Activated T-cell treated with anti-CD3 and anti-CD28 coated beads, Interleukin-2, amount 50 U/mL, for 24 hours (primary cell): Measurements from ENCODE around the gene GBA3.

Experiments
- DNase-seq: peaks from one replicate; pipeline ENCODE4 v3.0.0-alpha.2; 2020
- H3K27ac Mint-ChIP-seq: 2 replicates; pipeline ENCODE4 v1.8.0; 2020; ENCODE audit warnings: mild to moderate bottlenecking, mixed read lengths
- H3K27me3 Mint-ChIP-seq: 2 replicates; pipeline ENCODE4 v1.8.0; 2020; ENCODE audit warnings: mixed read lengths
- H3K36me3 Mint-ChIP-seq: 2 replicates; pipeline ENCODE4 v1.8.0; 2020; ENCODE audit warnings: low read depth, mixed read lengths
- H3K4me1 Mint-ChIP-seq: 2 replicates; pipeline ENCODE4 v1.8.0; 2020; ENCODE audit warnings: low read depth, mixed read lengths
- H3K4me3 Mint-ChIP-seq: 2 replicates; pipeline ENCODE4 v1.8.0; 2020; ENCODE audit warnings: mild to moderate bottlenecking, moderate library complexity, mixed read lengths
- H3K9me3 Mint-ChIP-seq: 2 replicates; pipeline ENCODE4 v1.8.0; 2020; ENCODE audit warnings: mixed read lengths

Gene GBA3

GRCh38 chr4:22719218-22719617 lies 26.5 kb downstream of the GBA3 start:
- Mint-ChIP-seq H3K27me3 (no peaks in the 10 kb centered on the region), H3K4me3 (no peak overlapping the region), H3K4me1 (no peaks in the 10 kb centered on the region), H3K36me3 (no peaks in the 10 kb centered on the region), H3K27ac (no peak overlapping the region), H3K9me3 (peaks cover 7% of the 10 kb centered on the region)
- no peak for DNase-seq

- no peaks in the 10 kb centered on the region for H3K36me3 Mint-ChIP-seq
- no peak for DNase-seq
- no peaks in the 10 kb centered on the region for H3K4me1 Mint-ChIP-seq
- H3K4me3 Mint-ChIP-seq: no peak overlapping the region
- H3K27ac Mint-ChIP-seq: no peak overlapping the region
- H3K27me3 Mint-ChIP-seq: peaks cover 3% of the 10 kb centered on the region
- peaks cover 7% of the 10 kb centered on the region for H3K9me3 Mint-ChIP-seq
Measured at GRCh38 chr4:22720091-22720490, 27.4 kb downstream of the GBA3 start.

- Mint-ChIP-seq H3K4me3 (no peak overlapping the region), H3K27ac (no peak overlapping the region), H3K9me3 (peaks cover 7% of the 10 kb centered on the region), H3K4me1 (no peaks in the 10 kb centered on the region), H3K36me3 (no peaks in the 10 kb centered on the region), H3K27me3 (peaks cover 3% of the 10 kb centered on the region)
- DNase-seq: no peak
Measured at GRCh38 chr4:22721204-22721603, 28.5 kb downstream of the GBA3 start.

- H3K4me3 Mint-ChIP-seq: no peak overlapping the region
- peaks cover 3% of the 10 kb centered on the region for H3K27me3 Mint-ChIP-seq
- no peak for DNase-seq
- H3K4me1 Mint-ChIP-seq: no peaks in the 10 kb centered on the region
- no peaks in the 10 kb centered on the region for H3K9me3 Mint-ChIP-seq
- H3K36me3 Mint-ChIP-seq: no peaks in the 10 kb centered on the region
- H3K27ac Mint-ChIP-seq: no peak overlapping the region
Measured at GRCh38 chr4:22730021-22730420, 37.3 kb downstream of the GBA3 start.

GRCh38 chr4:22733816-22734215 lies 41.1 kb downstream of the GBA3 start:
- Mint-ChIP-seq H3K9me3 (no peaks in the 10 kb centered on the region), H3K27ac (no peak overlapping the region), H3K4me1 (no peaks in the 10 kb centered on the region), H3K36me3 (no peaks in the 10 kb centered on the region), H3K27me3 (peaks cover 2% of the 10 kb centered on the region), H3K4me3 (no peak overlapping the region)
- no peak for DNase-seq

GRCh38 chr4:22736912-22737311 lies 44.2 kb downstream of the GBA3 start:
- Mint-ChIP-seq H3K36me3 (no peaks in the 10 kb centered on the region), H3K27me3 (peaks cover 6% of the 10 kb centered on the region), H3K9me3 (peaks cover 2% of the 10 kb centered on the region), H3K27ac (no peak overlapping the region), H3K4me1 (no peaks in the 10 kb centered on the region), H3K4me3 (no peak overlapping the region)
- no peak for DNase-seq

GRCh38 chr4:22739968-22740367 lies 47.2 kb downstream of the GBA3 start:
- Mint-ChIP-seq H3K36me3 (no peaks in the 10 kb centered on the region), H3K4me1 (no peaks in the 10 kb centered on the region), H3K27me3 (peaks cover 4% of the 10 kb centered on the region), H3K27ac (no peak overlapping the region), H3K9me3 (peaks cover 2% of the 10 kb centered on the region), H3K4me3 (no peak overlapping the region)
- DNase-seq: no peak

GRCh38 chr4:22741744-22742143 lies 49.0 kb downstream of the GBA3 start:
- H3K4me1 Mint-ChIP-seq: no peaks in the 10 kb centered on the region
- H3K36me3 Mint-ChIP-seq: no peaks in the 10 kb centered on the region
- no peak overlapping the region for H3K4me3 Mint-ChIP-seq
- peaks cover 2% of the 10 kb centered on the region for H3K9me3 Mint-ChIP-seq
- no peak for DNase-seq
- H3K27ac Mint-ChIP-seq: no peak overlapping the region
- peaks cover 4% of the 10 kb centered on the region for H3K27me3 Mint-ChIP-seq

- Mint-ChIP-seq H3K9me3 (peaks cover 2% of the 10 kb centered on the region), H3K27ac (no peak overlapping the region), H3K4me3 (no peak overlapping the region), H3K27me3 (peaks cover 4% of the 10 kb centered on the region), H3K36me3 (no peaks in the 10 kb centered on the region), H3K4me1 (no peaks in the 10 kb centered on the region)
- no peak for DNase-seq
Measured at GRCh38 chr4:22743290-22743689, 50.6 kb downstream of the GBA3 start.

- no peak overlapping the region for H3K27ac Mint-ChIP-seq
- no peaks in the 10 kb centered on the region for H3K4me1 Mint-ChIP-seq
- no peak for DNase-seq
- H3K4me3 Mint-ChIP-seq: no peak overlapping the region
- no peaks in the 10 kb centered on the region for H3K36me3 Mint-ChIP-seq
- peaks cover 4% of the 10 kb centered on the region for H3K27me3 Mint-ChIP-seq
- peaks cover 2% of the 10 kb centered on the region for H3K9me3 Mint-ChIP-seq
Measured at GRCh38 chr4:22744478-22745062, 51.8 kb downstream of the GBA3 start.

- no peak overlapping the region for H3K4me3 Mint-ChIP-seq
- peaks cover 2% of the 10 kb centered on the region for H3K9me3 Mint-ChIP-seq
- no peaks in the 10 kb centered on the region for H3K36me3 Mint-ChIP-seq
- H3K27ac Mint-ChIP-seq: no peak overlapping the region
- no peak for DNase-seq
- H3K27me3 Mint-ChIP-seq: peaks cover 4% of the 10 kb centered on the region
- no peaks in the 10 kb centered on the region for H3K4me1 Mint-ChIP-seq
Measured at GRCh38 chr4:22745234-22745633, 52.5 kb downstream of the GBA3 start.

GRCh38 chr4:22754116-22754515 lies 61.4 kb downstream of the GBA3 start:
- no peak for DNase-seq
- H3K4me1 Mint-ChIP-seq: no peaks in the 10 kb centered on the region
- H3K36me3 Mint-ChIP-seq: no peaks in the 10 kb centered on the region
- no peak overlapping the region for H3K4me3 Mint-ChIP-seq
- no peak overlapping the region for H3K27ac Mint-ChIP-seq
- H3K27me3 Mint-ChIP-seq: no peaks in the 10 kb centered on the region
- H3K9me3 Mint-ChIP-seq: peaks cover 3% of the 10 kb centered on the region

GRCh38 chr4:22762548-22762947 lies 69.8 kb downstream of the GBA3 start:
- DNase-seq: no peak
- no peaks in the 10 kb centered on the region for H3K27me3 Mint-ChIP-seq
- H3K9me3 Mint-ChIP-seq: no peaks in the 10 kb centered on the region
- H3K27ac Mint-ChIP-seq: no peak overlapping the region
- H3K4me3 Mint-ChIP-seq: no peak overlapping the region
- H3K36me3 Mint-ChIP-seq: no peaks in the 10 kb centered on the region
- H3K4me1 Mint-ChIP-seq: peaks cover 6% of the 10 kb centered on the region

GRCh38 chr4:22764183-22764582 lies 71.4 kb downstream of the GBA3 start:
- no peak overlapping the region for H3K4me3 Mint-ChIP-seq
- H3K27ac Mint-ChIP-seq: no peak overlapping the region
- peaks cover 6% of the 10 kb centered on the region for H3K4me1 Mint-ChIP-seq
- no peaks in the 10 kb centered on the region for H3K27me3 Mint-ChIP-seq
- no peaks in the 10 kb centered on the region for H3K9me3 Mint-ChIP-seq
- no peak for DNase-seq
- H3K36me3 Mint-ChIP-seq: no peaks in the 10 kb centered on the region

GRCh38 chr4:22766068-22766467 lies 73.3 kb downstream of the GBA3 start:
- no peaks in the 10 kb centered on the region for H3K36me3 Mint-ChIP-seq
- H3K4me1 Mint-ChIP-seq: peaks cover 6% of the 10 kb centered on the region
- H3K27ac Mint-ChIP-seq: no peak overlapping the region
- no peak overlapping the region for H3K4me3 Mint-ChIP-seq
- no peaks in the 10 kb centered on the region for H3K27me3 Mint-ChIP-seq
- peaks cover 2% of the 10 kb centered on the region for H3K9me3 Mint-ChIP-seq
- no peak for DNase-seq

GRCh38 chr4:22778547-22779163 lies 85.9 kb downstream of the GBA3 start:
- Mint-ChIP-seq H3K27me3 (no peaks in the 10 kb centered on the region), H3K9me3 (peaks cover 15% of the 10 kb centered on the region), H3K36me3 (no peaks in the 10 kb centered on the region), H3K27ac (no peak overlapping the region), H3K4me3 (no peak overlapping the region), H3K4me1 (no peaks in the 10 kb centered on the region)
- DNase-seq: no peak
